ENCODE data around the gene DMC1.
"Not testable (repeated sequence)": the region's sequence is repeated elsewhere in the genome, so short reads cannot be mapped to it uniquely, and the experiment has no call there.

DMC1 gene

GRCh38 chr22:38599466-38599865 lies 29.5 kb upstream of the DMC1 start:
- TF ChIP-seq POLR2A (IDR thresholded peaks at IDR 0.05; ENCODE audit: low read length) (no peak), GATA1 (IDR thresholded peaks at IDR 0.05; ENCODE audit: low read depth, low read length) (no peak)
- no peak for DNase-seq

GRCh38 chr22:38582923-38583322 lies 12.9 kb upstream of the DMC1 start:
- not testable (repeated sequence) for DNase-seq

- DNase-seq: no peak
- no peak for TF ChIP-seq POLR2A (IDR thresholded peaks at IDR 0.05; ENCODE audit: low read length)
- TF ChIP-seq GATA1 (IDR thresholded peaks at IDR 0.05; ENCODE audit: low read depth, low read length): no peak
Observed at GRCh38 chr22:38578505-38578904, 8.5 kb upstream of the DMC1 start.

- TF ChIP-seq POLR2A (IDR thresholded peaks at IDR 0.05; ENCODE audit: low read length) (no peak), GATA1 (IDR thresholded peaks at IDR 0.05; ENCODE audit: low read depth, low read length) (no peak)
- peak; percentile 59 to 76 for DNase-seq
Observed at GRCh38 chr22:38572065-38572464, 2.1 kb upstream of the DMC1 start.

- DNase-seq: peak; percentile 57 to 59
- no peak for TF ChIP-seq GATA1 (IDR thresholded peaks at IDR 0.05; ENCODE audit: low read depth, low read length)
- no peak for TF ChIP-seq POLR2A (IDR thresholded peaks at IDR 0.05; ENCODE audit: low read length)
Observed at GRCh38 chr22:38570779-38571364, 889 bp upstream of the DMC1 start.

GRCh38 chr22:38569181-38569971 lies 607 bp downstream of the DMC1 start:
- DNase-seq: peak in 1 of 2 experiments; percentile 55
- TF ChIP-seq GATA1 (IDR thresholded peaks at IDR 0.05; ENCODE audit: low read depth, low read length): no peak
- no peak for TF ChIP-seq POLR2A (IDR thresholded peaks at IDR 0.05; ENCODE audit: low read length)

GRCh38 chr22:38567531-38568285 lies 2.3 kb downstream of the DMC1 start:
- peak in 1 of 2 experiments; percentile 9 for DNase-seq
- TF ChIP-seq GATA1 (IDR thresholded peaks at IDR 0.05; ENCODE audit: low read depth, low read length): no peak

GRCh38 chr22:38566726-38567504 lies 3.1 kb downstream of the DMC1 start:
- TF ChIP-seq GATA1 (IDR thresholded peaks at IDR 0.05; ENCODE audit: low read depth, low read length): no peak
- no peak for TF ChIP-seq POLR2A (IDR thresholded peaks at IDR 0.05; ENCODE audit: low read length)

GRCh38 chr22:38565441-38565840 lies 4.5 kb downstream of the DMC1 start:
- no peak for DNase-seq
- TF ChIP-seq GATA1 (IDR thresholded peaks at IDR 0.05; ENCODE audit: low read depth, low read length) (no peak), POLR2A (IDR thresholded peaks at IDR 0.05; ENCODE audit: low read length) (no peak)

More at GRCh38 chr22:38566726-38567504, 3.1 kb downstream of the DMC1 start:
- DNase-seq: peak in 1 of 2 experiments; percentile 18

GRCh38 chr22:38564669-38565068 lies 5.3 kb downstream of the DMC1 start:
- DNase-seq: no peak
- TF ChIP-seq POLR2A (IDR thresholded peaks at IDR 0.05; ENCODE audit: low read length) (no peak), GATA1 (IDR thresholded peaks at IDR 0.05; ENCODE audit: low read depth, low read length) (no peak)

- DNase-seq: no peak
- TF ChIP-seq GATA1 (IDR thresholded peaks at IDR 0.05; ENCODE audit: low read depth, low read length): no peak
- TF ChIP-seq POLR2A (IDR thresholded peaks at IDR 0.05; ENCODE audit: low read length): no peak
Observed at GRCh38 chr22:38554281-38554680, 15.7 kb downstream of the DMC1 start.

GRCh38 chr22:38549101-38549894 lies 20.7 kb downstream of the DMC1 start:
- TF ChIP-seq GATA1 (IDR thresholded peaks at IDR 0.05; ENCODE audit: low read depth, low read length): no peak
- TF ChIP-seq POLR2A (IDR thresholded peaks at IDR 0.05; ENCODE audit: low read length): no peak
- no peak for DNase-seq

GRCh38 chr22:38540701-38541100 lies 29.3 kb downstream of the DMC1 start:
- TF ChIP-seq GATA1 (IDR thresholded peaks at IDR 0.05; ENCODE audit: low read depth, low read length) (no peak), POLR2A (IDR thresholded peaks at IDR 0.05; ENCODE audit: low read length) (no peak)

More at GRCh38 chr22:38540701-38541100, 29.3 kb downstream of the DMC1 start:
- DNase-seq: no peak

Data from erythroblast (primary cell).